Measurements from ENCODE around the gene TGIF1. TPM values are rescaled to one million over a fixed set of nuclear protein-coding genes. Genes with fewer than 3 reads are reported as not detected.

Gene TGIF1
- total and polyA plus RNA-seq, 9 of the 15 experiments (the other 6 are each of a cell fraction or from before 2014, with no cell fraction given): 16.1 to 77.7 (median 44.6) TPM

- Histone ChIP-seq H3K36me3 (ENCODE audit: control insufficient read depth, insufficient read depth, low read length) (peaks cover 19% of the 10 kb centered on the region), H4K20me1 (replicated peaks; ENCODE audit: control insufficient read depth, insufficient read depth, low read length) (peaks cover 14% of the 10 kb centered on the region), H3K4me1 (replicated peaks in 1 of 2; ENCODE audit: control insufficient read depth in 2 of 2, insufficient read depth in 2 of 2, low read length in 2 of 2) (peaks cover 11 to 34% of the 10 kb centered on the region in 2 experiments), H2AFZ (ENCODE audit: low read depth, low read length) (peak overlapping the region; percentile 12), H3K4me3 (peak overlapping the region; percentile 87), H3K9me1 (ENCODE audit: control insufficient read depth, insufficient read depth, low read length) (no peaks in the 10 kb centered on the region), H3K79me2 (ENCODE audit: control insufficient read depth, insufficient read depth, low read length) (peaks cover 95% of the 10 kb centered on the region), H3K9me3 (replicated peaks; ENCODE audit: control insufficient read depth, insufficient read depth, low read depth, low read length) (no peaks in the 10 kb centered on the region), H3K9ac (ENCODE audit: insufficient read depth in 1 of 2, low read depth in 2 of 2, low read length in 2 of 2) (peak overlapping the region; percentile 92 to 95), H3K4me2 (ENCODE audit: insufficient read depth, low read length) (peak overlapping the region; percentile 99), H3K27ac (ENCODE audit: extremely low read depth, low read depth, low read length) (peak overlapping the region; percentile 86), H3K27me3 (ENCODE audit: control insufficient read depth in 2 of 2, insufficient read depth in 2 of 2, low read length in 2 of 2) (no peaks in the 10 kb centered on the region)
- in situ Hi-C loops (cut with MboI) (loop anchor here (5.0 to 10.0 kb wide), 4 partner anchors 146 to 517 kb away; no protein-coding TSS in a partner anchor), intact Hi-C loops (cut with micrococcal nuclease) (loop anchor here (2.0 kb wide), 1 partner anchor 143 kb away; no protein-coding TSS in a partner anchor)
- POLR2A ChIA-PET: interaction anchor here (0.9 to 6.6 kb wide), 14 partner anchors 10 to 214 kb away, joined by 3 to 44 read pairs (median 4); no protein-coding TSS in a partner anchor
- TSS peak; percentile 18 for BruUV-seq (replicated peaks)
- WGBS (ENCODE audit: insufficient coverage, low coverage, missing lambda C conversion rate): under 1% methylated on average over 50 of the region's 50 CpGs
- peak; percentile 81 for FAIRE-seq
- peak; percentile 89 to 97 (median 90) for DNase-seq (ENCODE audit: extremely low read depth in 1 of 4, low spot score in 3 of 4)
- CTCF ChIA-PET (ENCODE audit: low intra/inter-chr PET ratio): interaction anchor here (1.1 to 1.8 kb wide), 3 partner anchors 142 to 170 kb away, joined by 3 to 5 read pairs (median 3); no protein-coding TSS in a partner anchor
- ATAC-seq: peak; percentile 9
- TF ChIP-seq ARID1B (IDR thresholded peaks at IDR 0.05): no peak
- TF ChIP-seq, protein P1, sequence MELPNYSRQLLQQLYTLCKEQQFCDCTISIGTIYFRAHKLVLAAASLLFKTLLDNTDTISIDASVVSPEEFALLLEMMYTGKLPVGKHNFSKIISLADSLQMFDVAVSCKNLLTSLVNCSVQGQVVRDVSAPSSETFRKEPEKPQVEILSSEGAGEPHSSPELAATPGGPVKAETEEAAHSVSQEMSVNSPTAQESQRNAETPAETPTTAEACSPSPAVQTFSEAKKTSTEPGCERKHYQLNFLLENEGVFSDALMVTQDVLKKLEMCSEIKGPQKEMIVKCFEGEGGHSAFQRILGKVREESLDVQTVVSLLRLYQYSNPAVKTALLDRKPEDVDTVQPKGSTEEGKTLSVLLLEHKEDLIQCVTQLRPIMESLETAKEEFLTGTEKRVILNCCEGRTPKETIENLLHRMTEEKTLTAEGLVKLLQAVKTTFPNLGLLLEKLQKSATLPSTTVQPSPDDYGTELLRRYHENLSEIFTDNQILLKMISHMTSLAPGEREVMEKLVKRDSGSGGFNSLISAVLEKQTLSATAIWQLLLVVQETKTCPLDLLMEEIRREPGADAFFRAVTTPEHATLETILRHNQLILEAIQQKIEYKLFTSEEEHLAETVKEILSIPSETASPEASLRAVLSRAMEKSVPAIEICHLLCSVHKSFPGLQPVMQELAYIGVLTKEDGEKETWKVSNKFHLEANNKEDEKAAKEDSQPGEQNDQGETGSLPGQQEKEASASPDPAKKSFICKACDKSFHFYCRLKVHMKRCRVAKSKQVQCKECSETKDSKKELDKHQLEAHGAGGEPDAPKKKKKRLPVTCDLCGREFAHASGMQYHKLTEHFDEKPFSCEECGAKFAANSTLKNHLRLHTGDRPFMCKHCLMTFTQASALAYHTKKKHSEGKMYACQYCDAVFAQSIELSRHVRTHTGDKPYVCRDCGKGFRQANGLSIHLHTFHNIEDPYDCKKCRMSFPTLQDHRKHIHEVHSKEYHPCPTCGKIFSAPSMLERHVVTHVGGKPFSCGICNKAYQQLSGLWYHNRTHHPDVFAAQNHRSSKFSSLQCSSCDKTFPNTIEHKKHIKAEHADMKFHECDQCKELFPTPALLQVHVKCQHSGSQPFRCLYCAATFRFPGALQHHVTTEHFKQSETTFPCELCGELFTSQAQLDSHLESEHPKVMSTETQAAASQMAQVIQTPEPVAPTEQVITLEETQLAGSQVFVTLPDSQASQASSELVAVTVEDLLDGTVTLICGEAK (IDR thresholded peaks at IDR 0.05): no peak
- TF ChIP-seq, protein P1 (CRISPR knock-in tag; IDR thresholded peaks at IDR 0.05): no peak
- 0 out of 4 replicates have a peak, but pooled peaks of 1 of the 2 experiments have one; percentile 60 for TF ChIP-seq TEAD1 (CRISPR knock-in tag; IDR thresholded peaks at IDR 0.05)
- TF ChIP-seq ARHGAP35 (IDR thresholded peaks at IDR 0.05; ENCODE audit: partially characterized antibody): no peak
- TF ChIP-seq SFPQ (IDR thresholded peaks at IDR 0.05; ENCODE audit: low read depth, low read length): no peak
- no peak for TF ChIP-seq ATF3 (IDR thresholded peaks at IDR 0.05)
- peak; percentile 70; the same call in 1 of the 2 replicates for TF ChIP-seq ATF3 (CRISPR knock-in tag; conservative IDR thresholded peaks at IDR 0.05)
These were observed 1.4 kb downstream of the TGIF1 start for GRCh38 chr18:3451183-3451988.

All from K562 (cell line).